Activated naive CD8-positive, alpha-beta T cell treated with anti-CD3 and anti-CD28 coated beads for 36 hours (primary cell): ENCODE measurements around the gene PPP1R3E. TPM values are rescaled to one million over a fixed set of nuclear protein-coding genes. Genes with fewer than 3 reads are reported as not detected.
A peak's percentile ranks its signal among the peaks of the same experiment; 100 is the strongest.
"Not testable (repeated sequence)": the region's sequence is repeated elsewhere in the genome, so short reads cannot be mapped to it uniquely, and the experiment has no call there.

Experiments
- DNase-seq: peaks from one replicate; pipeline ENCODE4 v3.0.0; 2021
- H3K27ac Mint-ChIP-seq: one replicate; pipeline ENCODE4 v1.8.0; 2022; ENCODE audit warnings: mild to moderate bottlenecking, moderate library complexity, mixed read lengths
- H3K27me3 Mint-ChIP-seq: one replicate; pipeline ENCODE4 v1.8.0; 2022; ENCODE audit warnings: mild to moderate bottlenecking, mixed read lengths
- H3K36me3 Mint-ChIP-seq: one replicate; pipeline ENCODE4 v1.8.0; 2021; ENCODE audit warnings: mild to moderate bottlenecking, mixed read lengths
- H3K4me1 Mint-ChIP-seq: one replicate; pipeline ENCODE4 v1.8.0; 2021; ENCODE audit warnings: mixed read lengths
- H3K4me3 Mint-ChIP-seq: one replicate; pipeline ENCODE4 v1.8.0; 2022; ENCODE audit warnings: mild to moderate bottlenecking, moderate library complexity, mixed read lengths
- H3K9me3 Mint-ChIP-seq: one replicate; pipeline ENCODE4 v1.8.0; 2022; ENCODE audit warnings: mixed read lengths
- total RNA-seq, 2 experiments: library from RNA; stranded (reverse); gene quantifications; one replicate each; pipeline ENCODE4 v1.2.3, GENCODE V29; 2021

The PPP1R3E gene
- total RNA-seq, 2 experiments from 2014 or later, result 21.1 to 21.4 TPM

DNA sequence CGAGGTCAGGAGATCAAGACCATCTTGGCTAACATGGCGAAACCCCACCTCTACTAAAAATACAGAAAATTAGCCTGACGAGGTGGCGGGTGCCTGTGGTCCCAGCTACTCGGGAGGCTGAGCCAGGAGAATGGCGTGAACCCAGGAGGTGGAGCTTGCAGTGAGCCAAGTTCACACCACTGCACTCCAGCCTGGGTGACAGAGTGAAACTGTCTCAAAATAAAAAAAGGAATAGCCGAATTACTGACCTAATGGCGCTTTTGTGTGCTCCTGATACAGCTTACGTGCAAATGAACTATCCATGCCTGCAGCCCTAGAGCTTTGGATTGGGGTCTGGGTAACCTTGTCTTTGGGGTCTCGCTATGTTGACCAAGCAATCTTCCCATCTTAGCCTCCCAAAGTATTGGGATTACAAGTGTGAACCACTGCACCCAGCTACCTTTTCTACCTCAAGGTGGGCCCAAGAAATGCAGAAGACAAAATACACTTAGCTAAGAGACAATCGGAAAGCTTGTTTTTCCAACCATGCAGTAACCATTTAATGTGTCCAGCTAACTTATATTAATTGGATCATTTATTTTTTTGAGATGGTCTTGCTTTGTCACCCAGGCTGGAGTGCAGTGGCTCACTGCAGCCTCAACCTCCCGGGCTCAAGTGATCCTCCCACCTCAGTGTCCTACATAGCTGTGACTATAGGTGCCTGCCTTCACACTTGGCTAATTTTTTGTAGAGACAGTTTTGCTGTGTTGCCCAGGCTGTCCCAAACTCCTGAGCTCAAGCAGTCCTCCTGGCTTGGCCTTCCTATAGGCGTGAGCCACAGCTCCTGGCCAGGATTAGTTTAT lies 24.1 kb upstream of the PPP1R3E start:
- DNase-seq, result no peak
- Mint-ChIP-seq H3K4me3 (no peak overlapping the region), H3K36me3 (peaks cover 23% of the 10 kb centered on the region), H3K4me1 (peaks cover 17% of the 10 kb centered on the region), H3K27ac (no peak overlapping the region), H3K9me3 (no peaks in the 10 kb centered on the region), H3K27me3 (no peaks in the 10 kb centered on the region)

DNA sequence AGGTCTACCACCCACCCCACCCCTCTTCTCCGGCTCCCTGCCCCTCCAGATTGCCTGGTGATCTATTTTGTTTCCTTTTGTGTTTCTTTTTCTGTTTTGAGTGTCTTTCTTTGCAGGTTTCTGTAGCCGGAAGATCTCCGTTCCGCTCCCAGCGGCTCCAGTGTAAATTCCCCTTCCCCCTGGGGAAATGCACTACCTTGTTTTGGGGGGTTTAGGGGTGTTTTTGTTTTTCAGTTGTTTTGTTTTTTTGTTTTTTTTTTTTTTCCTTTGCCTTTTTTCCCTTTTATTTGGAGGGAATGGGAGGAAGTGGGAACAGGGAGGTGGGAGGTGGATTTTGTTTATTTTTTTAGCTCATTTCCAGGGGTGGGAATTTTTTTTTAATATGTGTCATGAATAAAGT lies 23.1 kb upstream of the PPP1R3E start:
- not testable (repeated sequence) for DNase-seq, H3K9me3 Mint-ChIP-seq, H3K4me3 Mint-ChIP-seq, H3K27me3 Mint-ChIP-seq
- peaks cover 17% of the 10 kb centered on the region for H3K4me1 Mint-ChIP-seq
- H3K36me3 Mint-ChIP-seq, result peaks cover 23% of the 10 kb centered on the region
- H3K27ac Mint-ChIP-seq, result peak overlapping the region; percentile 42

DNA sequence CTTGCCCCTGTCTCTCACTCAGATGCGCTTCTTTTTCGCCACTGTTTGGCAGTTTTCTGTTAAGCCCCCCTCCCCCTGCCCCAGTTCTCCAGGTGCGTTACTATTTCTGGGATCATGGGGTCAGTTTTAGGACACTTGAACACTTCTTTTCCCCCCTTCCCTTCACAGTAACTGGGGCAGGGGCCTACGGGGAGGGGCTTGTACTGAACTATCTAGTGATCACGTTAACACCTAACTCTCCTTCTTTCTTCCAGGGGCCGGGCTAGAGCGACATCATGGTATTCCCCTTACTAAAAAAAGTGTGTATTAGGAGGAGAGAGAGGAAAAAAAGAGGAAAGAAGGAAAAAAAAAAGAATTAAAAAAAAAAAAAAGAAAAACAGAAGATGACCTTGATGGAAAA lies 22.3 kb upstream of the PPP1R3E start:
- Mint-ChIP-seq H3K27ac (no peak overlapping the region), H3K27me3 (no peaks in the 10 kb centered on the region), H3K4me3 (no peak overlapping the region), H3K36me3 (peaks cover 23% of the 10 kb centered on the region), H3K9me3 (no peaks in the 10 kb centered on the region), H3K4me1 (peaks cover 19% of the 10 kb centered on the region)
- DNase-seq, result no peak

DNA sequence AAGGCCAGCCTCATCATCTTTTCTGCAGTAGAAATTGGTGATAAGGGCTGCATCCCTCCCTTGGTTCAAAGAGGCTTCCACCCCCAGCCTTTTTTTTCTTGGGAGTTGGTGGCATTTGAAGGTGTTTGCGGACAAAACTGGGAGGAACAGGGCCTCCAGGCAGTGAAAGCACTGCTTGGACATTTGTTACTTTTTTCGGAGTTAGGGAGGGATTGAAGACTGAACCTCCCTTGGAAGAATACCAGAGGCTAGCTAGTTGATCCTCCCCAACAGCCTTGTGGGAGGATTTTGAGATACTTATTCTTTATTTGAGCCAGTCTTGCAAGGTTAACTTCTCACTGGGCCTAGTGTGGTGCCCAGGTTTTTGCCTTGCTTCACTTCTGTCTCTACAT lies 21.8 kb upstream of the PPP1R3E start:
- H3K36me3 Mint-ChIP-seq, result peaks cover 23% of the 10 kb centered on the region
- H3K27me3 Mint-ChIP-seq, result no peaks in the 10 kb centered on the region
- no peak for DNase-seq
- no peak overlapping the region for H3K27ac Mint-ChIP-seq
- H3K4me1 Mint-ChIP-seq, result peaks cover 23% of the 10 kb centered on the region
- H3K4me3 Mint-ChIP-seq, result peak overlapping the region; percentile 18
- H3K9me3 Mint-ChIP-seq, result peaks cover 1% of the 10 kb centered on the region

DNA sequence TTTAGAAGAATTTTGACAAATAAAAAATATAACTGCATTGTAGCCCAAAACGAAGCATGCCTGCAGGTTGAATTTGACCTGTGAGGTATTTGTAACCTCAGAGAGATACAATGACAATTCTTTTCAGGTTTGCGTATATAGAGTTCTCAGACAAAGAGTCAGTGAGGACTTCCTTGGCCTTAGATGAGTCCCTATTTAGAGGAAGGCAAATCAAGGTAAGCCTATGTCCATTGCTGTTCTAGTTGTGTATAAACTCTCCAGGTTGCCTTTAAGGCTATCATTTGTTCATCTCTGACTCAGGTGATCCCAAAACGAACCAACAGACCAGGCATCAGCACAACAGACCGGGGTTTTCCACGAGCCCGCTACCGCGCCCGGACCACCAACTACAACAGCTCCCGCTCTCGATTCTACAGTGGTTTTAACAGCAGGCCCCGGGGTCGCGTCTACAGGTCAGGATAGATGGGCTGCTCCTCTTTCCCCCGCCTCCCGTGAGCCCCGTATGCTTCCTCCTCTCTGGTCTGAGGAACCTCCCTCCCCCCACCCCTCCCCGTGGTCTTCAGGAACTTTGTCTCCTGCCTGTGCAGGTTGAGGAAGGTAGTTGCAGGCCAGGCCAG lies 21.3 kb upstream of the PPP1R3E start:
- H3K27me3 Mint-ChIP-seq, result no peaks in the 10 kb centered on the region
- peaks cover 23% of the 10 kb centered on the region for H3K4me1 Mint-ChIP-seq
- peaks cover 23% of the 10 kb centered on the region for H3K36me3 Mint-ChIP-seq
- H3K4me3 Mint-ChIP-seq, result peak overlapping the region; percentile 18
- DNase-seq, result no peak
- peak overlapping the region; percentile 29 for H3K27ac Mint-ChIP-seq
- H3K9me3 Mint-ChIP-seq, result peaks cover 1% of the 10 kb centered on the region

DNA sequence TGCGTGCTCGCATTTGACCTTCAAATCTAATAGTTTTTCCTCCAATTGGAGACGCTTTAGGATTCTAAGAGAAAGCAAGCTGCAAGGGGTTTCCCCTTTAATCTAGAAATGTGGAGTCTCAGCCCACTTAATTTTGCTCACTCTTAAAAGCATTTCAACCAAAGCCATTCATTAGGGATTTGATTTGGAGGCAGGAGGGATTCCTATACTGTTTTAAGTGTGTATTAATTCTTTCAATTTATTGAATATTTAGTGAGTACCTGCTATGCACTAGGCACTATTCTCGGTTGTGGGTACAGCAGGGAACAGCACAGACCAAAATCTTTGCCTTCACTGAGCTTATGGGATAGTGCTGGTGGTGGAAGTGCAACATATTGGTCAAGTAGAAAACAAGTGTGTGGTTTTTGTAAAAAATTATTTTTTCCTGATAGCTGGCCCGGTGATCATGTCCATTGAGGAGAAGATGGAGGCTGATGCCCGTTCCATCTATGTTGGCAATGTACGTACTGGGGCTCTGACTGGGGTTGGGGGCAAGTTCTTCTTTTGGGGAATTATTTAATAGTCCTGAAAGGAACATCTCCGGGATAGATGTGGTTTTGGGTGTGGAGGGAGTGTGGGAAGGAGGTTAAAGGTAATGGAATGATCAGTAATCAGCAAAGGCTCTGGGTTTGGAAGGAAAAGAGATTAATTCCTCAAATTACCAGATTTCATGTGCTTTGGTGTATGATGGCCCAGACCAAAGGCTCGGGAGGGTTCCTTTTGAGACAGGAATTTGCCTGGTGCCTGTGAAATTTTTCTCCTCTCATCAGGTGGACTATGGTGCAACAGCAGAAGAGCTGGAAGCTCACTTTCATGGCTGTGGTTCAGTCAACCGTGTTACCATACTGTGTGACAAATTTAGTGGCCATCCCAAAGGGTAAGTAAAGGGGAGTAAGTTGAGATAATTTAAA lies 20.2 kb upstream of the PPP1R3E start:
- Mint-ChIP-seq H3K9me3 (peaks cover 1% of the 10 kb centered on the region), H3K4me1 (peaks cover 23% of the 10 kb centered on the region), H3K36me3 (peaks cover 23% of the 10 kb centered on the region), H3K4me3 (peak overlapping the region; percentile 93), H3K27ac (peak overlapping the region; percentile 95), H3K27me3 (no peaks in the 10 kb centered on the region)
- DNase-seq, result no peak

DNA sequence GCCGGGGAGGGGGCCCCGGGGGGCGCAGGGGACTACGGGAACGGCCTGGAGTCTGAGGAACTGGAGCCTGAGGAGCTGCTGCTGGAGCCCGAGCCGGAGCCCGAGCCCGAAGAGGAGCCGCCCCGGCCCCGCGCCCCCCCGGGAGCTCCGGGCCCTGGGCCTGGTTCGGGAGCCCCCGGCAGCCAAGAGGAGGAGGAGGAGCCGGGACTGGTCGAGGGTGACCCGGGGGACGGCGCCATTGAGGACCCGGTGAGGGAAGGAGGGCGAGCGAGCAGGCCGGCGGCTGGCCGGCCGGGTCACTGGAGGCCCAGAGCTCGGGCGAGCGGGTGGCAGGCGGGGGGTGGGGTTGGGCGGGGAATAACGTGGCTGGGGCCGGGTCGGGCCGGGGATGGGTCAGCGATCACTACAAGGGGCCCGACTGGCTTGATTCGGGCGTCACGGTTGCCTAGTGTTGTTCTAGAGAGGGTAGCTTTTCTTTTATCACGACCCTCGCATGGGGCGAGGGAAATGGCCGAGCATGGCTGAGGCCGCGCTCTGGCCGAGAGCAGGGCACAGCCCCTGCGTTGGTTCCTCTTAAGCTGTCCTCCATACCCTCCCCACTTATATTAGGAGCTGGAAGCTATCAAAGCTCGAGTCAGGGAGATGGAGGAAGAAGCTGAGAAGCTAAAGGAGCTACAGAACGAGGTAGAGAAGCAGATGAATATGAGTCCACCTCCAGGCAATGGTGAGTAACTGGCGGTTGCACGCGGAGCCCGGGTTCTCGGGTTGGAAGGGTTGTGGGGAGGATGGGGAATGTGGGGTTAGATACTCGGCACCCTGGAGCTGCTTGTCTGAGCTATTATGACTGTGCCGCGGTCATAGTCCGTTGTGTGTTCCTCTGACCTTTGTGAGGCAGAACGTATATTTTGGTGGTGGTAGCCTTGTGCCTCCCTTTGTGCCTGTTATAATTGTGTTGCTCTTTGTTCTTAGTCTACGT lies 19.2 kb upstream of the PPP1R3E start:
- Mint-ChIP-seq H3K4me3 (peak overlapping the region; percentile 93), H3K36me3 (peaks cover 23% of the 10 kb centered on the region), H3K27me3 (no peaks in the 10 kb centered on the region), H3K9me3 (peaks cover 1% of the 10 kb centered on the region), H3K4me1 (peaks cover 23% of the 10 kb centered on the region), H3K27ac (peak overlapping the region; percentile 95)
- DNase-seq, result peak; percentile 68

DNA sequence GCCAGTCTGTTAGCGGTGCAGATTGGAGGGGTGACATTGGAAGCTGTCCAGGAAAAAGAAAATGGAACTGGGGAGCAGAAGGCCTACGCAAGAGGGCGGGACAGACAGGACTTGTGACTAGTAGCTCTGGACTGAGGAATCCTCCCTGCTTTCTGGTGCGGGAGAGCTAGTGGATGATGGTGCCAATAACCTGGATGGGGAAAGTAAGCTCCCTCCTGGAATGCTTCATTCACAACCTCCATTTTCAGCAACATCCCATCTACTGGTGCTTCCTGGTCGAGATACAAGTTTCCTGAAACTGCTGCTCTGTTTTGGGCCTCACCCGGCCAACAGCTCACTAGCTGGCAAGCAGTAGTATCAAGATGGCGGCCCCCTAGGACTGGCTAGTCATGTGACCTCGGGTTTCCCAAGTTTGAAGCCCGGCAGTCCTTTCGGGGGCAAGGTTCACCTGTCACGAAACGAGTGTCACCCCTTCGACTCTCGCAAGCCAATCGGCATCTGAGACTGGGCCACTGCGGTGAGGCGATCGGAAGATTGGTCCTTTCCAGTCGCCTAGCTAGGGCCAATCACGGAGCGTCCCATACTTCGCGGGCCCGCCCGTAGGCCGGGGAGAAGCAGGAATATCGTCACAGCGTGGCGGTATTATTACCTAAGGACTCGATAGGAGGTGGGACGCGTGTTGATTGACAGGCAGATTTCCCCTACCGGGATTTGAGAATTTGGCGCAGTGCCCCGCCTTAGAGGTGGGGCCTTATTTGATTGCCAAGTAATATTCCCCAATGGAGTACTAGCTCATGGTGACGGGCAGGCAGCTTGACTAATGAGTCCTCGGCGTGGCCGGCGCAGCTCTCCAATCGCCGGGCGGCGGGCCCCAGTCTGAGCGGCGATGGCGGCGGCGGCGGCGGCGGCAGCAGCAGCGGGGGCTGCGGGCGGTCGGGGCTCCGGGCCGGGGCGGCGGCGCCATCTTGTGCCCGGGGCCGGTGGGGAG lies 18.2 kb upstream of the PPP1R3E start, which contains the start of gene PABPN1:
Gene PABPN1, plus strand, starts transcription at position 874 of the 988 bp plus-strand sequence. Its CDS starts 13 bp downstream, at position 887.
- H3K27me3 Mint-ChIP-seq, result no peaks in the 10 kb centered on the region
- H3K36me3 Mint-ChIP-seq, result peaks cover 23% of the 10 kb centered on the region
- H3K9me3 Mint-ChIP-seq, result peaks cover 1% of the 10 kb centered on the region
- H3K4me1 Mint-ChIP-seq, result peaks cover 23% of the 10 kb centered on the region
- peak; percentile 97 for DNase-seq
- peak within 1 kb of the TSS; percentile 97 for H3K27ac Mint-ChIP-seq
- H3K4me3 Mint-ChIP-seq, result peak within 1 kb of the TSS; percentile 93

DNA sequence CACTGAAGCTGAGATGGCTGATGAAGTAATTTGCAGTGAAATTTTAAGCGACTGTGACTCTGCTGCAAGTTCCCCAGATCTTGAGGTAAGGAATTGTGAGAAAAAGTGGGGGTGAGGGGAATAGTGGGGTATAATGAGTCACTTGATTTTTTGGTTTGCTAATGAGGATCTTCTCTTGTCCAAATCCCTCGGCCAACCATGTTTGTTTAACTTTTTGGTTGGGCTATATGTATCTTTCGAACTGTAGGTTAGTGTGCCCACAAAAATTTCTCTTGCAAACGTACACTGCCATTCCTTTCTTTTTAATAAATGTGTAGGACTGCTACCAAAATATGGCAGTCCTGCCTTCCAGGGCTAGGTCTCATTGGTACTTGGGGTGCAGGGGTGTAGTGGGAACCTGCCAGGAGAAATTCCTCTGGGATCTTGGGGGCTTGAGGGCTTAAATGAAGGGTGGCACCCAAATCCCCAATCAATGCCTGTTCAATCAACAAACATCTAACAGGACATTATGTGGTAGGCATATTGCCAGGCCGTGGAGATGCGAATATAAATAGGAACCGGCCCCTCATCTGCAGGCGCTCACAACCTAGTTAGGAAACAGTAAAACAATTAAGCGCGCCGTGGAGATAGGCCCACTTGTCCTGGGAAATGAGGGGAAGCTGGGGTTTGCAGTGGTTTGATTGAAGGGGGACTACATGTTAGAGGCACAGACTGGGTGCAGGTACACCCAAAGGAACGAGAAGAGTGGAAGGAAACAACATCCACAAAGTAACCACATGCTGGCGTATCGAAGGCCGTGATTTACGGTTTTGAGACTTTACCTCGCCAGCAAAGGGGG lies 17.3 kb upstream of the PPP1R3E start:
- no peak for DNase-seq
- no peaks in the 10 kb centered on the region for H3K27me3 Mint-ChIP-seq

DNA sequence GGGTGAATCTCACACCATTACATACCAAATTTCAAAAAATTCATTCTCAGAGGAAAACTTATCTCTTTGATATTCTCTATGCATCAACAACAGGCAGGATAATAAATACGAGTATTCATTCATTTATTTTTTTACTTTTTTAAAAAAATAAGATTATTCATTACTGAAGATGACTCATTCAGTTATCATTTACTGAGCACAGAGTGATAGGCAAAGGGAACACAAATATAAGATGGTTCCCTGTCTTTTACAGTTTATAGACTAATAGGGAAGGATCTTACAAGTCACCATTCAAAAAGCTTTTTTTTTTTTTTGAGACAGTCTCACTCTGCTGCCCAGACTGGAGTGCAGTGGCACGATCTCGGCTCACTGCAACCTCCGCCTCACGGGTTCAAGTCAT lies 13.6 kb upstream of the PPP1R3E start:
- no peak overlapping the region for H3K27ac Mint-ChIP-seq
- H3K27me3 Mint-ChIP-seq, result no peaks in the 10 kb centered on the region
- no peak for DNase-seq
- no peak overlapping the region for H3K4me3 Mint-ChIP-seq
- no peaks in the 10 kb centered on the region for H3K36me3 Mint-ChIP-seq
- H3K9me3 Mint-ChIP-seq, result peaks cover 1% of the 10 kb centered on the region
- H3K4me1 Mint-ChIP-seq, result peaks cover 6% of the 10 kb centered on the region

More for the DNA sequence above, 17.3 kb upstream of the PPP1R3E start:
- Mint-ChIP-seq H3K27ac (peak overlapping the region; percentile 97), H3K4me3 (peak overlapping the region; percentile 92), H3K4me1 (peaks cover 23% of the 10 kb centered on the region), H3K9me3 (peaks cover 1% of the 10 kb centered on the region), H3K36me3 (peaks cover 20% of the 10 kb centered on the region)

DNA sequence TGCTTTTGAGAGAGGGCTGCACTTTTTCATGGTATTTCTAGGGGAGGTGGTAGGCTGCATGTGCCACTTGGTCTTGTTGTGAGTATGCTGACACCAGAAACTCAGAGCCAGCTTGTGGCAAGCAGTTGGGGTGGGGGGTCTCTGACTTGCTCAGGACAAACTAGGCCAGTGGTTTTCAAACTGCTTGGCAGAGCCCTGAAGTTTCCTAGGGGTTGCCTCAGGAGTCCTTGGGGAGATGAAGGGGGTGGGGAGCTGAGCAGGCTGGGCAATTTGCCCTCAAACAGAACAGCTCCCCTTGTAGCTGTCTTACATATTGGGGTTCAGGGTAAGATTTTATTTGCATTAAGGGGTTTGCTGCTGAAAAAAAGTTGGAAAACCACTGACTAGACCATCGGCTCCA lies 7.9 kb upstream of the PPP1R3E start:
- Mint-ChIP-seq H3K9me3 (no peaks in the 10 kb centered on the region), H3K36me3 (no peaks in the 10 kb centered on the region), H3K4me1 (no peaks in the 10 kb centered on the region), H3K27me3 (peaks cover 30% of the 10 kb centered on the region), H3K27ac (no peak overlapping the region), H3K4me3 (no peak overlapping the region)
- DNase-seq, result no peak

DNA sequence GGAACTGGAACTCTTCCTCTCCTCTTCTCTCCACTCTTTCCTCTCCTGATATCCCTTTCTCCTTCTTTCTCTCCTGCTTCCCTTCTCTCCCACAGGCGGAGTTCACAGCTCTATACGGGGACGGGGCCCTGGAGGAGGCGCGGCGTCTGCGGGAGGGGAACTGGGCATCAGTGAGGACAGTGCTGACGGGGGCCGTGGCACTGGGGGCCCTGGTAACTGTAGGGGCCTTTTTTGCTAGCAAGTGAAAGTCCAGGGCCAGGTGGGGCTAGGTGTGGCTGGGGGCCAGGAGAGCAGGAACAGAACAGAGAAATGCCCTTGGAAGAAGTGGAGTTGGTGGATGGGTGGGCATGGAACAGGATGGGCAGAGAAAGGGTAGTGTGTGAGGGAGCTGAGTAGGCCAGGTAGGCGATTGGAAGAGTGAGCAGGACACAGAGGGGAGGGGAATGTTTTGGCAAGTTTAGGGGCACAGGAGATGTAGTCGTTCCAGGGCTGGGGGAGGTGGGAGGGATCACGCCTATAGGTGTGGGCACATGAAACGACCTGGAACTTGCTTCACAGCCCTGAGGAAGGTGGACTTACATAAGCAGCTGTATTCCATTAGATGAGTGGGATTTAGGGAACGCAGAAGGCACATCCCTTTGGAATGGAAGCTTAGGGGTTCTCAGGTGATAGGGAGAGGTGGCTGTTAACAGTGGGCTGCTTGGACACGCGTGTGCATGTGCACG lies 6.2 kb upstream of the PPP1R3E start:
- DNase-seq, result no peak
- H3K36me3 Mint-ChIP-seq, result no peaks in the 10 kb centered on the region
- H3K27ac Mint-ChIP-seq, result no peak overlapping the region
- no peaks in the 10 kb centered on the region for H3K4me1 Mint-ChIP-seq
- H3K27me3 Mint-ChIP-seq, result peaks cover 38% of the 10 kb centered on the region
- no peaks in the 10 kb centered on the region for H3K9me3 Mint-ChIP-seq
- no peak overlapping the region for H3K4me3 Mint-ChIP-seq
